HEK293 (cell line): Measurements from ENCODE around the gene SBNO2.

ENCODE experiments used
- CTCF ChIA-PET: fragments of 350-600 bp; formaldehyde crosslinking; extraction: SDS; loops from one replicate; lab custom pipeline; 2021; ENCODE audit warnings: antibody characterized with exemption; lab: Yijun Ruan, JAX
- POLR2A ChIA-PET: fragments of 300-600 bp; formaldehyde crosslinking; extraction: SDS; loops from one replicate; lab custom pipeline; 2020; ENCODE audit warnings: antibody characterized with exemption, inconsistent platforms; lab: Yijun Ruan, JAX
- H3K27ac ChIP-seq: fragments of 200-500 bp; sonication (Bioruptor generic); 2 replicates; pipeline ENCODE4 v1.5.1; 2014; ENCODE audit warnings: low read depth, low read length, control low read depth, inconsistent platforms; ENCODE audit errors: extremely low read depth
- H3K36me3 ChIP-seq, 2 experiments: fragments of 200-500 bp in 1 of 2; sonication (Bioruptor generic) in 1 of 2; 1 replicate in 1 of 2; 2 replicates in 1 of 2; pipeline ENCODE4 v1.5.1; 2014 to 2017; ENCODE audit warnings: inconsistent platforms in 2 of 2, low read length in 2 of 2; ENCODE audit not compliant: control insufficient read depth in 2 of 2, insufficient read depth in 1 of 2
- H3K4me1 ChIP-seq: fragments of 200-500 bp; sonication (Bioruptor generic); 2 replicates; pipeline ENCODE4 v1.5.1; 2014; ENCODE audit warnings: mild to moderate bottlenecking, low read length, inconsistent platforms; ENCODE audit not compliant: control insufficient read depth, insufficient read depth
- H3K4me3 ChIP-seq: 2 replicates; pipeline ENCODE4 v1.5.1; 2011; ENCODE audit warnings: low read depth, mild to moderate bottlenecking, control low read depth, low read length, moderate library complexity
- H3K9me3 ChIP-seq: fragments of 200-500 bp; sonication (Bioruptor generic); 2 replicates; pipeline ENCODE4 v1.5.1; 2014; ENCODE audit warnings: low read depth, low read length, inconsistent platforms; ENCODE audit not compliant: control insufficient read depth, insufficient read depth
- BCL11A ChIP-seq: fragments of 450-650 bp; formaldehyde crosslinking; IDR thresholded peaks from 2 replicates; pipeline ENCODE4 v1.5.1; 2016; ENCODE audit warnings: low read depth, missing biosample characterization, missing genetic modification characterization
- GLI2 ChIP-seq: fragments of 450-650 bp; formaldehyde crosslinking; IDR thresholded peaks from 2 replicates; pipeline ENCODE4; 2017; ENCODE audit warnings: missing biosample characterization, missing genetic modification characterization, low read depth, borderline replicate concordance
- KLF9 ChIP-seq: fragments of 450-650 bp; formaldehyde crosslinking; IDR thresholded peaks from 2 replicates; pipeline ENCODE4 v1.5.1; 2016; ENCODE audit warnings: missing biosample characterization, missing genetic modification characterization, low read depth
- MZF1 ChIP-seq: fragments of 450-650 bp; formaldehyde crosslinking; IDR thresholded peaks from 2 replicates; pipeline ENCODE4 v1.5.1; 2017; ENCODE audit warnings: missing biosample characterization, missing genetic modification characterization, borderline replicate concordance
- OSR2 ChIP-seq: fragments of 450-650 bp; formaldehyde crosslinking; IDR thresholded peaks from 2 replicates; pipeline ENCODE4 v1.5.1; 2016; ENCODE audit warnings: missing biosample characterization, missing genetic modification characterization
- SETDB1 ChIP-seq: IDR thresholded peaks from one replicate; pipeline ENCODE4 v1.6.1; 2017; ENCODE audit warnings: mild to moderate bottlenecking, low read length, moderate library complexity, mixed read lengths; ENCODE audit not compliant: insufficient read length
- SP2 ChIP-seq: fragments of 450-650 bp; formaldehyde crosslinking; IDR thresholded peaks from 2 replicates; pipeline ENCODE4 v1.5.1; 2016; ENCODE audit warnings: missing biosample characterization, missing genetic modification characterization
- SP7 ChIP-seq: fragments of 450-650 bp; formaldehyde crosslinking; IDR thresholded peaks from 2 replicates; pipeline ENCODE4 v1.5.1; 2016; ENCODE audit warnings: missing biosample characterization, missing genetic modification characterization
- TRIM28 ChIP-seq: IDR thresholded peaks from 2 replicates; pipeline ENCODE4 v1.6.1; 2011; ENCODE audit warnings: low read length, control low read depth, borderline replicate concordance
- ZBTB8A ChIP-seq: fragments of 450-650 bp; formaldehyde crosslinking; IDR thresholded peaks from 2 replicates; pipeline ENCODE4 v1.5.1; 2016; ENCODE audit warnings: missing biosample characterization, missing genetic modification characterization
- ZEB2 ChIP-seq: fragments of 450-650 bp; formaldehyde crosslinking; IDR thresholded peaks from 2 replicates; pipeline ENCODE4 v1.5.1; 2016; ENCODE audit warnings: missing biosample characterization, missing genetic modification characterization
- ZNF112 ChIP-seq: fragments of 450-650 bp; formaldehyde crosslinking; IDR thresholded peaks from 2 replicates; pipeline ENCODE4 v1.5.0; 2017; ENCODE audit warnings: missing biosample characterization, missing genetic modification characterization
- ZNF121 ChIP-seq: fragments of 450-650 bp; formaldehyde crosslinking; IDR thresholded peaks from 2 replicates; pipeline ENCODE4 v1.5.1; 2016; ENCODE audit warnings: missing biosample characterization, missing genetic modification characterization
- ZNF146 ChIP-seq: fragments of 450-650 bp; formaldehyde crosslinking; IDR thresholded peaks from 2 replicates; pipeline ENCODE4 v1.5.1; 2016; ENCODE audit warnings: missing biosample characterization, missing genetic modification characterization
- ZNF292 ChIP-seq: fragments of 450-650 bp; formaldehyde crosslinking; IDR thresholded peaks from 2 replicates; pipeline ENCODE4 v1.5.1; 2016; ENCODE audit warnings: low read depth, missing biosample characterization, missing genetic modification characterization, borderline replicate concordance
- ZNF423 ChIP-seq: fragments of 450-650 bp; formaldehyde crosslinking; IDR thresholded peaks from 2 replicates; pipeline ENCODE4 v1.5.1; 2016; ENCODE audit warnings: missing biosample characterization, missing genetic modification characterization
- ZNF501 ChIP-seq: fragments of 450-650 bp; formaldehyde crosslinking; IDR thresholded peaks from 2 replicates; pipeline ENCODE4 v1.5.1; 2016; ENCODE audit warnings: missing biosample characterization, missing genetic modification characterization
- ZNF544 ChIP-seq: fragments of 450-650 bp; formaldehyde crosslinking; IDR thresholded peaks from 2 replicates; pipeline ENCODE4 v1.5.0; 2017; ENCODE audit warnings: missing biosample characterization, missing genetic modification characterization
- ZNF549 ChIP-seq: fragments of 450-650 bp; IDR thresholded peaks from 2 replicates; pipeline ENCODE4 v1.5.1; 2018; ENCODE audit warnings: missing biosample characterization, missing genetic modification characterization, mild to moderate bottlenecking, inconsistent platforms, moderate library complexity
- ZNF585B ChIP-seq: fragments of 450-650 bp; formaldehyde crosslinking; IDR thresholded peaks from 2 replicates; pipeline ENCODE4 v1.5.1; 2016; ENCODE audit warnings: missing biosample characterization, missing genetic modification characterization
- ZNF600 ChIP-seq: fragments of 450-650 bp; formaldehyde crosslinking; IDR thresholded peaks from 2 replicates; pipeline ENCODE4 v1.5.1; 2016; ENCODE audit warnings: missing biosample characterization, missing genetic modification characterization
- ZNF654 ChIP-seq: fragments of 450-650 bp; formaldehyde crosslinking; IDR thresholded peaks from 2 replicates; pipeline ENCODE4 v1.5.1; 2016; ENCODE audit warnings: low read depth, missing biosample characterization, missing genetic modification characterization
- ZNF658 ChIP-seq: fragments of 450-650 bp; formaldehyde crosslinking; IDR thresholded peaks from 2 replicates; pipeline ENCODE4; 2016; ENCODE audit warnings: missing biosample characterization, missing genetic modification characterization
- ZNF660 ChIP-seq: fragments of 450-650 bp; IDR thresholded peaks from 2 replicates; pipeline ENCODE4 v1.5.1; 2018; ENCODE audit warnings: missing biosample characterization, mild to moderate bottlenecking, missing genetic modification characterization
- ZNF677 ChIP-seq: fragments of 450-650 bp; IDR thresholded peaks from 2 replicates; pipeline ENCODE4 v1.5.0; 2018; ENCODE audit warnings: missing biosample characterization, mild to moderate bottlenecking, missing genetic modification characterization, moderate library complexity
- ZNF777 ChIP-seq: fragments of 450-650 bp; formaldehyde crosslinking; IDR thresholded peaks from 2 replicates; pipeline ENCODE4 v1.5.1; 2017; ENCODE audit warnings: missing biosample characterization, missing genetic modification characterization, borderline replicate concordance
- TF ChIP-seq, protein P1 (sequence below): fragments of 450-650 bp; formaldehyde crosslinking; IDR thresholded peaks from 2 replicates; pipeline ENCODE4 v1.5.1; 2016; ENCODE audit warnings: missing biosample characterization, missing genetic modification characterization
- TF ChIP-seq, protein P2 (sequence below): fragments of 450-650 bp; formaldehyde crosslinking; IDR thresholded peaks from 2 replicates; pipeline ENCODE4 v1.5.1; 2016; ENCODE audit warnings: missing biosample characterization, missing genetic modification characterization
- TF ChIP-seq, protein P3 (sequence below): fragments of 450-650 bp; formaldehyde crosslinking; IDR thresholded peaks from 2 replicates; pipeline ENCODE4 v1.5.1; 2016; ENCODE audit warnings: missing biosample characterization, missing genetic modification characterization, borderline replicate concordance

The SBNO2 gene

DNA sequence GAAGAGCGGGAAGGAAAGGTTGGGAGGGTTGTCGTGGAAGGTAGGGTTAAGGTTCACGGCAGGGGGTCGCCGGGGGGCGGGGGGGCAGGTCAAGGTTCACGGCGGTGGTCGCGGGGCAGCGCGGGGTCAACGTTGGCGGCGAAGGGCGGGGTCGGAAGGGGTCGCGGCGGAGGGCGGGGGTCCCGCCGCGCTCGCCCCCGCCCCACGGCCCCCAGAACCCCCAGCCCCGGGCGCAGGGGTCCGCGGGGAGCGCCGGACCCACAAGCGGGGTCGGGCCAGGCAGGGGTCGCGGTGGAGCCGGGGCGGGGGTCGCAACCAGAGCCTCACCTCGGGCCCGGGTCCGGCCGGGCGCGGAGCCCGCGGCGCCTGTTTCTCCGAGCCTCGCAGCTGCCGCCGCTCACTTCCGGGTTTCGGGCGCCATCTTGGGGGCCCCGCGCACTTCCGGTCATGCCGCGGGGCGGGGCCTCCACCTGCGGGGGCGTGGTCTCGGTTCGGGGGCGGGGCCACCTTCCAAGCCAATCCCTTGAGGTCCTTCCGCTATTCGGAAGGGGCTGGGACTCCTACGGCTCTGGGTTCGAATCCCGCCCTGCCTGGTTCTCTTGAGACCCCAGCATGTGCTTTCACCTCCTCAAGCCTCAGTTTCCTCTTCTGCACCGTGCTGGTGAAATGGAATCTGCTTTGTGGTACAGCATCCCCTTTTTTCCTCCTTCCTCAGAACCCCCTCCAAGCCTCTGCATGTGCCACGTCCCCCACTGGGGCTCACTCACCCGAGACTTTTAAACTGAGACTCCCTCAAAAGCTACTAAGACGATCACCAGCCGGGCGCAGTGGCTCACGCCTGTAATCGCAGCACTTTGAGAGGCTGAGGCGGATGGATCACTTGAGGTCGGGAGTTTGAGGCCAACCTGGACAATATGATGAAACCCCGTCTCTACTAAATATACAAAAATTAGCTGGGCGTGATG is at the start of gene SBNO2 (continued):
- TF ChIP-seq, protein P1, sequence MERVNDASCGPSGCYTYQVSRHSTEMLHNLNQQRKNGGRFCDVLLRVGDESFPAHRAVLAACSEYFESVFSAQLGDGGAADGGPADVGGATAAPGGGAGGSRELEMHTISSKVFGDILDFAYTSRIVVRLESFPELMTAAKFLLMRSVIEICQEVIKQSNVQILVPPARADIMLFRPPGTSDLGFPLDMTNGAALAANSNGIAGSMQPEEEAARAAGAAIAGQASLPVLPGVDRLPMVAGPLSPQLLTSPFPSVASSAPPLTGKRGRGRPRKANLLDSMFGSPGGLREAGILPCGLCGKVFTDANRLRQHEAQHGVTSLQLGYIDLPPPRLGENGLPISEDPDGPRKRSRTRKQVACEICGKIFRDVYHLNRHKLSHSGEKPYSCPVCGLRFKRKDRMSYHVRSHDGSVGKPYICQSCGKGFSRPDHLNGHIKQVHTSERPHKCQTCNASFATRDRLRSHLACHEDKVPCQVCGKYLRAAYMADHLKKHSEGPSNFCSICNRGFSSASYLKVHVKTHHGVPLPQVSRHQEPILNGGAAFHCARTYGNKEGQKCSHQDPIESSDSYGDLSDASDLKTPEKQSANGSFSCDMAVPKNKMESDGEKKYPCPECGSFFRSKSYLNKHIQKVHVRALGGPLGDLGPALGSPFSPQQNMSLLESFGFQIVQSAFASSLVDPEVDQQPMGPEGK: peak; percentile 72
- TF ChIP-seq, protein P2, sequence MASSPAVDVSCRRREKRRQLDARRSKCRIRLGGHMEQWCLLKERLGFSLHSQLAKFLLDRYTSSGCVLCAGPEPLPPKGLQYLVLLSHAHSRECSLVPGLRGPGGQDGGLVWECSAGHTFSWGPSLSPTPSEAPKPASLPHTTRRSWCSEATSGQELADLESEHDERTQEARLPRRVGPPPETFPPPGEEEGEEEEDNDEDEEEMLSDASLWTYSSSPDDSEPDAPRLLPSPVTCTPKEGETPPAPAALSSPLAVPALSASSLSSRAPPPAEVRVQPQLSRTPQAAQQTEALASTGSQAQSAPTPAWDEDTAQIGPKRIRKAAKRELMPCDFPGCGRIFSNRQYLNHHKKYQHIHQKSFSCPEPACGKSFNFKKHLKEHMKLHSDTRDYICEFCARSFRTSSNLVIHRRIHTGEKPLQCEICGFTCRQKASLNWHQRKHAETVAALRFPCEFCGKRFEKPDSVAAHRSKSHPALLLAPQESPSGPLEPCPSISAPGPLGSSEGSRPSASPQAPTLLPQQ (tag by site-specific recombination): peak; percentile 46; the same call in 1 of the 2 replicates
- TF ChIP-seq SP7 (tag by site-specific recombination) (peak; percentile 54), ZBTB8A (tag by site-specific recombination) (peak; percentile 86)

DNA sequence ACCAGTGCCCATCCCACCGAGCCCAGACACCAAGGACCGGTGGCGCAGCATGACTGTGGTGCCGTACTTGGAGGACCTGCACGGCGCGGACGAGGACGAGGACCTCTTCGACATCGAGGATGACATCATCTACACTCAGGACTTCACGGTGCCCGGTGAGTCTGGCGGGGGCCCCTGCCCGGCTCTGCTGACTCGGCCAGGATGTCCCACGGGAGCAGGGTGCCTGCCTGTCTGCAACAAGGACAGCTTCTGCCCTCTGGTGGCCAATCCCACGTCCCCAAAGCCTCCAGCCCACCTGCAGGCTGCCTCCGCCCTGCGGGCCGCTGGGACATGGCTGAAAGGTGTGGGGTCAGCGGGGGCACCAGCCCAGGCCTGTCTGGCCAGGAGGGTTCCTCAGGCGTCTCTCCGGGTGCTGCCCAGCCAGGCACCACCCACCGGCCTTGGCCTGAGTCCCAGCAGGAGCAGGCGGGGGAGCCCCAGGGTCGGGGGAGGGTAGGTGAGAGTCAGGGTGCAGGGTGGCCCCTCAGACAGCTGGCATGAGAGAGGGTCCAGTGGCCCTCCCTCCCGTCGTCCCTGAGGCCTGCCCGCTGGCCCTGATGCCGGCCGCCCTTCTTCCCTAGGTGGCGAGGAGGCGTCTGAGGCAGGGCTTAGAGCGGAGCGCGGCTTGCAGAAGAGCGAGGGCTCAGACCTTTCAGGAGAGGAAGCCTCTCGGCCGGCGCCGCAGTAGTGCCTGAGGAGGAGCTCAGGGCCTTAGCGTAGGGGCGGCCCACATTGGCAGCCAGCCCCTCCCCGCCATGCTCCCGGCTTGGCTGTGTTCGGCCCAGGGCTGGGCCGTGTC is 49.2 kb upstream of the SBNO2 start:
- no peaks in the 10 kb centered on the region for H3K9me3 ChIP-seq
- peak overlapping the region; percentile 17; the same call in 1 of the 2 replicates for H3K27ac ChIP-seq
- ChIA-PET CTCF (interaction anchor here (0.6 to 2.5 kb wide), 10 partner anchors 9 to 936 kb away, joined by 3 to 14 read pairs (median 5); no protein-coding TSS in a partner anchor), POLR2A (interaction anchor here (0.6 to 1.5 kb wide), 3 partner anchors 43 to 234 kb away, joined by 3 to 7 read pairs (median 3); no protein-coding TSS in a partner anchor)
- peaks cover 0 to 84% of the 10 kb centered on the region in 2 experiments; a peak in 2 of 3 replicates for H3K36me3 ChIP-seq
- no peak overlapping the region for H3K4me3 ChIP-seq
- H3K4me1 ChIP-seq: no peaks in the 10 kb centered on the region
- TF ChIP-seq ZNF549 (tag by site-specific recombination): no peak
- peak; percentile 95 for TF ChIP-seq ZNF600 (tag by site-specific recombination)
- no peak for TF ChIP-seq ZNF292 (tag by site-specific recombination)
- TF ChIP-seq TRIM28: no peak
- peak; percentile 87 for TF ChIP-seq ZNF423 (tag by site-specific recombination)
- TF ChIP-seq ZNF146 (tag by site-specific recombination): no peak
- peak; percentile 44 for TF ChIP-seq ZNF654 (tag by site-specific recombination)
- TF ChIP-seq KLF9 (tag by site-specific recombination): no peak
- TF ChIP-seq, protein P3, sequence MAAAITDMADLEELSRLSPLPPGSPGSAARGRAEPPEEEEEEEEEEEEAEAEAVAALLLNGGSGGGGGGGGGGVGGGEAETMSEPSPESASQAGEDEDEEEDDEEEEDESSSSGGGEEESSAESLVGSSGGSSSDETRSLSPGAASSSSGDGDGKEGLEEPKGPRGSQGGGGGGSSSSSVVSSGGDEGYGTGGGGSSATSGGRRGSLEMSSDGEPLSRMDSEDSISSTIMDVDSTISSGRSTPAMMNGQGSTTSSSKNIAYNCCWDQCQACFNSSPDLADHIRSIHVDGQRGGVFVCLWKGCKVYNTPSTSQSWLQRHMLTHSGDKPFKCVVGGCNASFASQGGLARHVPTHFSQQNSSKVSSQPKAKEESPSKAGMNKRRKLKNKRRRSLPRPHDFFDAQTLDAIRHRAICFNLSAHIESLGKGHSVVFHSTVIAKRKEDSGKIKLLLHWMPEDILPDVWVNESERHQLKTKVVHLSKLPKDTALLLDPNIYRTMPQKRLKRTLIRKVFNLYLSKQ (tag by site-specific recombination): no peak
- no peak for TF ChIP-seq ZNF585B (tag by site-specific recombination)
- TF ChIP-seq ZNF777: no peak
- TF ChIP-seq ZNF544 (tag by site-specific recombination): no peak
- TF ChIP-seq MZF1 (tag by site-specific recombination): no peak
- TF ChIP-seq SP2 (tag by site-specific recombination): 0 out of 2 replicates have a peak, but pooled peaks have one; percentile 4
- no peak for TF ChIP-seq ZNF121 (tag by site-specific recombination)
- TF ChIP-seq ZNF501 (tag by site-specific recombination): no peak
- TF ChIP-seq SETDB1: no peak
- TF ChIP-seq ZNF660 (tag by site-specific recombination): no peak
- peak; percentile 81 for TF ChIP-seq ZEB2 (tag by site-specific recombination)
- no peak for TF ChIP-seq ZNF112 (tag by site-specific recombination)
- no peak for TF ChIP-seq GLI2 (tag by site-specific recombination)
- peak; percentile 8; the same call in 1 of the 2 replicates for TF ChIP-seq OSR2 (tag by site-specific recombination)
- no peak for TF ChIP-seq ZNF677 (tag by site-specific recombination)
- no peak for TF ChIP-seq BCL11A (tag by site-specific recombination)
- TF ChIP-seq ZNF658 (tag by site-specific recombination): no peak
